Measurements from ENCODE around the gene CNN3.

CNN3 gene

DNA sequence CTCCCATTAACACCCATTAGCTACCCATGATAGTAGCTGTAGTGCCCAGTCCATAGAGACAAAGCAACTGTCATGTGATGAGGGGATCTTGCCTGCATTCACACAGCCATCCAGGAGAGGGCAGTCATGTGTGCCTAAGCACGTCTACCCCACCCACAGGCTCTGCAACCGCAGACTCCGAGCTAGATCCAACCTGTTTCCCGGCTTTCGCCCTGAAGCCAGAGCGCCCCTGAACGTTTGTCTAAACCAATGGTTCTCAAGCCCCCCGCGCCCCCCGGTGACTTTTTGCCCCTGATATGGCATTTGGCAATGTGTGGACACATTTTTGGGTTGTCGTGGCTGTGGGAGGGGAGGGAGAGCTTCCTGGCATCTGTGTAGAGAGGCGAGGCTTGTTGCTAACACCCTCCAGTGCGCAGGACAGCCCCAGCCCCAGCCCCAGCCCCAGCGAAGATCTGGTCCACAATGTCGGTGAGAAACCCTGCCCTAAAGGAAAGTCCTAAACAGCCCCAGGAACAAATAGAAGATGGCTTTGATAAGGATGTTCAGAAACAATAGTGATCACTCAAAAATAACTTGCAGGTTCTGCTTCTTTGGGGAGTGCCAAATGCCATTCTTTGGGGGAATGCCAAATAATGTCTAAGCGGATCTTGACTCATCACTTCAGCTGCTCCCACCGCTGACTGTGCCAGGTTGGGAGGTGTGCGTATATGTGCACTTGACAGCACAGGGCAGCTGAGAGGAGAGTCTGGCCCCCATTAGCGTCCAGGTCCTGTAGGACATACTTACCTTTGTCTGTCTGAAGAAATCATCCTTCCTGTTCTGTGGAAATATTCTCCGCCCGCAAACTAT, 72.2 kb downstream of the CNN3 start:
- Mint-ChIP-seq H3K4me3 (no peak overlapping the region), H3K4me1 (no peaks in the 10 kb centered on the region), H3K9me3 (no peaks in the 10 kb centered on the region), H3K27ac (no peak overlapping the region), H3K36me3 (no peaks in the 10 kb centered on the region), H3K27me3 (peaks cover 8 to 11% of the 10 kb centered on the region in 2 donors)
- peak; percentile 96 to 97 for ATAC-seq (replicated peaks)
- peak; percentile 73 for DNase-seq

DNA sequence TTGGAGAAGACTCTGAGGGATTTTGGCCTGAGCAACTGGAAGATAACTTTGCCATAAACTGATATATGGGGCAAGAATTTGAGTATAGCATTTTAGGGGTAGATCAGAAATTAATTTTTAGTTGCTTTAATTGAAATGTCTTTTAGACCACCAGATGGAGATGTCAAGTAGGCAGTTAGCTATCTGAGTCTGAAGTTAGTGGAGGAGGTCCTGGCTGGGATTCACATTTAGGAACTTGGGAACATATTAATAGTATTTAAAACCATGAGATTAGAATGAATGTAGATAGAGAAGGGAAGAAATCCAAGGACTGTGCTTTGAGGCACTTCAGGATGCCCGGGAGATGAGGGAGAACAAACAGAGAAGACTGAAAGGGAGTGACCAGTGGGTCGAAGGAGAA, 74.1 kb downstream of the CNN3 start:
- DNase-seq (no peak), ATAC-seq (replicated peaks) (no peak)
- no peaks in the 10 kb centered on the region for H3K36me3 Mint-ChIP-seq
- no peaks in the 10 kb centered on the region for H3K9me3 Mint-ChIP-seq
- H3K4me1 Mint-ChIP-seq: no peaks in the 10 kb centered on the region
- H3K27ac Mint-ChIP-seq: no peak overlapping the region
- H3K27me3 Mint-ChIP-seq: no peaks in the 10 kb centered on the region
- H3K4me3 Mint-ChIP-seq: no peak overlapping the region

DNA sequence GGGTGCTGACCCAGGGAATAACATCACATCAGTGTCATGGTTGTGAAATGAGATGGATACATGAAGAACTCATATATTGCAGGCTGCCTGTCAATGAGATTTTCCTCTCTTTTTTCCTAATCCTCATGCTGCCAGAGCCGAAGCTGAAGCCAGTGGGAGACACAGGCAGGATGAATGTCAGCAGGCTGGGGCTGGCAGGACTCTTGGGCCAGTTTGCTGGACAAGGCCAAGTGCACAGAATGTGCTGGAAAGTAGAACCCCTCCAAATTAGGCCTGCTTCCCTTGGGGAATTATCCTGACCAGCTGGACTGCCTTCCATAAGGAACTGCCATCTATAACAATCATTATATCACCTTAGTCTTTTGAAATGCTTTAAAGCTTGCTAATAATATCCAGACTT, 75.3 kb downstream of the CNN3 start:
- no peak for DNase-seq
- Mint-ChIP-seq H3K4me3 (no peak overlapping the region), H3K36me3 (no peaks in the 10 kb centered on the region), H3K9me3 (no peaks in the 10 kb centered on the region), H3K4me1 (no peaks in the 10 kb centered on the region), H3K27me3 (no peaks in the 10 kb centered on the region), H3K27ac (no peak overlapping the region)
- no peak for ATAC-seq (replicated peaks)
